ENCODE data around the gene C12orf56. TPM values are rescaled to one million over a fixed set of nuclear protein-coding genes. Genes with fewer than 3 reads are reported as not detected.
A peak's percentile ranks its signal among the peaks of the same experiment; 100 is the strongest.

Gene C12orf56
- polyA plus RNA-seq (2013, experiment 1 of 2) = not detected
- polyA plus RNA-seq (2013, experiment 2 of 2) = not detected

DNA sequence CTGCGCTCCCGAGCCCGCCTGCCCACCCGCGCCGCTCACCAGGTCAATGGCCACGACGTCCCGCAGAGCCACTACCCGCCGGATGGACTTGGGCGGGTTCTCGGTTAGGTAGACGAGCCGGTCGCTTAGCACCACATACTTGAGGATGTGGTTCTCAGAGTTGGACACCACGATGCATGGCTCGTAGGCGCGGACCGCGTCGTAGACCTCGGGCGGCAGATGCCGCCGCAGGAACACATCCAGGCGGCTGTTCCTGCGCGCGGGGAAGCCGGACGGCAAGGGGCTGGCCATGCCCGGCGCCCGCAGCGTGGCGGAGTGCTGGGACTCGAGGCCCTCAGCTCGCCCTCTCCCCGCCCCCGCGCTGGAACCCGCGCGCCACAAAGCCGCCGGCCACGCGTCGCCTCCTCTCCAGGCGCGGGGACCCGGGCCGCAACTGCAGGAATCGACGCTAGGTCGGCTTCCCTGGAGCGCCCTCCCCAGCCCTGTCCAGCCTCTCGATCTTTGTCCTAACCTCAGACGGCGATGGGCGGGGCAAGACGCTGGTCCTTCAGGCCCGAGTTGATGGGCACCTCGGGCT is at the start of gene C12orf56:
Gene C12orf56 (minus strand): TSS at position 484 of the 577 bp plus-strand sequence. CDS start 193 bp downstream, at position 291.
- Histone ChIP-seq H3K27me3 (ENCODE audit: control insufficient read depth in 1 of 2, insufficient read depth in 1 of 2, low read length in 2 of 2) (no peaks in the 10 kb centered on the region), H3K27ac (ENCODE audit: low read length, poor library complexity, severe bottlenecking) (no peak within 1 kb of the TSS), H3K79me1 (replicated peaks; ENCODE audit: low read length, poor library complexity, severe bottlenecking) (no peaks in the 10 kb centered on the region), H3K4me2 (ENCODE audit: low read length, poor library complexity, severe bottlenecking) (peak within 1 kb of the TSS; percentile 61), H4K8ac (ENCODE audit: low read length) (no peak within 1 kb of the TSS), H3K14ac (ENCODE audit: low read length in 2 of 2) (no peak within 1 kb of the TSS), H3K9me3 (ENCODE audit: control insufficient read depth, low read length) (no peaks in the 10 kb centered on the region), H3K4ac (ENCODE audit: low read depth in 1 of 2, low read length in 2 of 2) (no peak within 1 kb of the TSS), H2AK5ac (ENCODE audit: low read length, severe bottlenecking) (no peak within 1 kb of the TSS), H3K23ac (ENCODE audit: low read length in 2 of 2) (peak within 1 kb of the TSS in 1 of 2 experiments; percentile 49), H3K4me1 (ENCODE audit: control insufficient read depth, insufficient read depth, low read depth, low read length) (peaks cover 6% of the 10 kb centered on the region), H3K9ac (ENCODE audit: low read length) (peak within 1 kb of the TSS; percentile 69), H2BK12ac (ENCODE audit: low read length in 2 of 2) (no peak within 1 kb of the TSS), H3K36me3 (ENCODE audit: control insufficient read depth in 1 of 2, insufficient read depth in 2 of 2, low read depth in 1 of 2, low read length in 2 of 2) (no peaks in the 10 kb centered on the region), H3K4me3 (ENCODE audit: insufficient read depth in 1 of 2, low read depth in 1 of 2, low read length in 2 of 2) (peak within 1 kb of the TSS; percentile 43 to 78), H4K91ac (ENCODE audit: low read length) (no peak within 1 kb of the TSS), H2BK15ac (ENCODE audit: low read depth, poor library complexity, severe bottlenecking) (no peak within 1 kb of the TSS), H3K18ac (ENCODE audit: low read depth in 1 of 2, low read length in 2 of 2) (no peak within 1 kb of the TSS), H2AFZ (ENCODE audit: low read depth, low read length) (no peak within 1 kb of the TSS), H2BK120ac (ENCODE audit: low read depth, low read length) (no peak within 1 kb of the TSS), H2BK5ac (ENCODE audit: low read depth, low read length, poor library complexity, severe bottlenecking) (no peak within 1 kb of the TSS)
- DNase-seq = no peak
- 80% methylated on average over 66 of the region's 66 CpGs for WGBS

GRCh38 chr12:64440100-64440499 is 49.5 kb upstream of the C12orf56 start:
- H2BK15ac ChIP-seq (ENCODE audit: low read depth, poor library complexity, severe bottlenecking) = no peak overlapping the region
- H2BK5ac ChIP-seq (ENCODE audit: low read depth, low read length, poor library complexity, severe bottlenecking) = no peak overlapping the region
- H4K91ac ChIP-seq (ENCODE audit: low read length) = no peak overlapping the region
- H3K14ac ChIP-seq (ENCODE audit: low read length in 2 of 2) = no peak overlapping the region
- H3K4me1 ChIP-seq (ENCODE audit: control insufficient read depth, insufficient read depth, low read depth, low read length) = no peaks in the 10 kb centered on the region
- WGBS = 100% methylated on average over 1 of the region's 1 CpG
- H3K4ac ChIP-seq (ENCODE audit: low read depth in 1 of 2, low read length in 2 of 2) = no peak overlapping the region
- DNase-seq = no peak
- no peak overlapping the region for H2AFZ ChIP-seq (ENCODE audit: low read depth, low read length)
- H3K23ac ChIP-seq (ENCODE audit: low read length in 2 of 2) = no peak overlapping the region
- H3K9me3 ChIP-seq (ENCODE audit: control insufficient read depth, low read length) = no peaks in the 10 kb centered on the region
- no peak overlapping the region for H3K4me3 ChIP-seq (ENCODE audit: insufficient read depth in 1 of 2, low read depth in 1 of 2, low read length in 2 of 2)
- H4K8ac ChIP-seq (ENCODE audit: low read length) = no peak overlapping the region
- no peak overlapping the region for H2BK12ac ChIP-seq (ENCODE audit: low read length in 2 of 2)
- no peak overlapping the region for H3K18ac ChIP-seq (ENCODE audit: low read depth in 1 of 2, low read length in 2 of 2)
- peaks cover 28 to 96% of the 10 kb centered on the region in 2 experiments for H3K36me3 ChIP-seq (ENCODE audit: control insufficient read depth in 1 of 2, insufficient read depth in 2 of 2, low read depth in 1 of 2, low read length in 2 of 2)
- no peak overlapping the region for H2BK120ac ChIP-seq (ENCODE audit: low read depth, low read length)
- no peak overlapping the region for H3K27ac ChIP-seq (ENCODE audit: low read length, poor library complexity, severe bottlenecking)
- no peak overlapping the region for H3K4me2 ChIP-seq (ENCODE audit: low read length, poor library complexity, severe bottlenecking)
- no peak overlapping the region for H2AK5ac ChIP-seq (ENCODE audit: low read length, severe bottlenecking)
- H3K27me3 ChIP-seq (ENCODE audit: control insufficient read depth in 1 of 2, insufficient read depth in 1 of 2, low read length in 2 of 2) = no peaks in the 10 kb centered on the region
- no peak overlapping the region for H3K9ac ChIP-seq (ENCODE audit: low read length)
- H3K79me1 ChIP-seq (replicated peaks; ENCODE audit: low read length, poor library complexity, severe bottlenecking) = peaks cover 16% of the 10 kb centered on the region

DNA sequence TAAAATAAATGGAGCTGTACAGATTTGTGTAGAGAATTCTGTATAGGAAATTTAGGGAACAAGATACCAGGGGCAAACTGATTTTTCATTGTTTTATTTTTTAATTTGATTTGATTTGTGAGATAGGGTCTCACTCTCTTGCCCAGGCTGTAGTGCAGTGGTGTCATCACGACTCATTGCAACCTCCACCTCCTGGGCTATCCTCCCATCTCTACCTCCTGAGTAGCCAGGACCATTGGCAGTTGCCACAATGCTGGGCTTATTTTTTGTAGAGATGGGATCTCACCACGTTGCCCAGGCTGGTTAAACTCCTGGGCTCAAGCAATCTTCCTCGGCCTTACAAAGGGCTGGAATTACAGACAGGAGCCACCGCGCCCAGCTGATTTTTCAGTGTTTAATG is 43.4 kb upstream of the C12orf56 start:
- Histone ChIP-seq H2AK5ac (ENCODE audit: low read length, severe bottlenecking) (no peak overlapping the region), H2BK5ac (ENCODE audit: low read depth, low read length, poor library complexity, severe bottlenecking) (no peak overlapping the region), H2BK120ac (ENCODE audit: low read depth, low read length) (no peak overlapping the region), H3K4me1 (ENCODE audit: control insufficient read depth, insufficient read depth, low read depth, low read length) (peaks cover 3% of the 10 kb centered on the region), H2BK12ac (ENCODE audit: low read length in 2 of 2) (no peak overlapping the region), H3K4me2 (ENCODE audit: low read length, poor library complexity, severe bottlenecking) (no peak overlapping the region), H2BK15ac (ENCODE audit: low read depth, poor library complexity, severe bottlenecking) (no peak overlapping the region), H4K91ac (ENCODE audit: low read length) (no peak overlapping the region), H3K79me1 (replicated peaks; ENCODE audit: low read length, poor library complexity, severe bottlenecking) (peaks cover 8% of the 10 kb centered on the region), H3K18ac (ENCODE audit: low read depth in 1 of 2, low read length in 2 of 2) (no peak overlapping the region), H3K36me3 (ENCODE audit: control insufficient read depth in 1 of 2, insufficient read depth in 2 of 2, low read depth in 1 of 2, low read length in 2 of 2) (peaks cover 36 to 99% of the 10 kb centered on the region in 2 experiments), H3K27me3 (ENCODE audit: control insufficient read depth in 1 of 2, insufficient read depth in 1 of 2, low read length in 2 of 2) (no peaks in the 10 kb centered on the region), H3K9me3 (ENCODE audit: control insufficient read depth, low read length) (no peaks in the 10 kb centered on the region), H3K27ac (ENCODE audit: low read length, poor library complexity, severe bottlenecking) (no peak overlapping the region), H3K4ac (ENCODE audit: low read depth in 1 of 2, low read length in 2 of 2) (no peak overlapping the region), H3K23ac (ENCODE audit: low read length in 2 of 2) (no peak overlapping the region), H3K14ac (ENCODE audit: low read length in 2 of 2) (no peak overlapping the region), H3K4me3 (ENCODE audit: insufficient read depth in 1 of 2, low read depth in 1 of 2, low read length in 2 of 2) (no peak overlapping the region), H2AFZ (ENCODE audit: low read depth, low read length) (no peak overlapping the region), H3K9ac (ENCODE audit: low read length) (no peak overlapping the region), H4K8ac (ENCODE audit: low read length) (no peak overlapping the region)
- no peak for DNase-seq
- 83% methylated on average over 2 of the region's 5 CpGs for WGBS

DNA sequence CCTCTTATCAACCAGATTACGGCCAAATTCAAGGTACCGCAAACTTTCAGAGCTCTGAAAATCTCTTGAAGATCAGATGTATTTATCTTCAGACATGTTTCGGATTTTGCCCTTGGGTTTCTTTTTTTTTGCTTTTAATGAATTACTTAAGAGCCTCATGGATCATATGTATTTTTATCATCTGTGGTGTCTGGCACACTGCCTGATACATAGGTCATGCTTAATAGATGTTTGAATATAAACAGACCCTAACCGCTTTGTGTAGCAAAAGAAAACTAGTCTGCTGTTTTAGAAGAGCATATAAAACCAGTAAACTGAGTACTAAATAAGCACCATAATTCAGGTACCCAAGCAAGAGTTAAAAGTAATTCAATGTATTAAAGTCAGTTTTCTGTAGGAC is 41.2 kb upstream of the C12orf56 start:
- Histone ChIP-seq H3K18ac (ENCODE audit: low read depth in 1 of 2, low read length in 2 of 2) (no peak overlapping the region), H2BK12ac (ENCODE audit: low read length in 2 of 2) (no peak overlapping the region), H2AFZ (ENCODE audit: low read depth, low read length) (no peak overlapping the region), H3K36me3 (ENCODE audit: control insufficient read depth in 1 of 2, insufficient read depth in 2 of 2, low read depth in 1 of 2, low read length in 2 of 2) (peaks cover 41 to 99% of the 10 kb centered on the region in 2 experiments), H3K4me2 (ENCODE audit: low read length, poor library complexity, severe bottlenecking) (no peak overlapping the region), H3K9ac (ENCODE audit: low read length) (no peak overlapping the region), H2BK120ac (ENCODE audit: low read depth, low read length) (no peak overlapping the region), H2BK5ac (ENCODE audit: low read depth, low read length, poor library complexity, severe bottlenecking) (no peak overlapping the region), H3K4me3 (ENCODE audit: insufficient read depth in 1 of 2, low read depth in 1 of 2, low read length in 2 of 2) (no peak overlapping the region), H3K4ac (ENCODE audit: low read depth in 1 of 2, low read length in 2 of 2) (no peak overlapping the region), H4K8ac (ENCODE audit: low read length) (no peak overlapping the region), H3K79me1 (replicated peaks; ENCODE audit: low read length, poor library complexity, severe bottlenecking) (peaks cover 10% of the 10 kb centered on the region), H3K9me3 (ENCODE audit: control insufficient read depth, low read length) (no peaks in the 10 kb centered on the region), H2BK15ac (ENCODE audit: low read depth, poor library complexity, severe bottlenecking) (no peak overlapping the region), H4K91ac (ENCODE audit: low read length) (no peak overlapping the region), H3K27me3 (ENCODE audit: control insufficient read depth in 1 of 2, insufficient read depth in 1 of 2, low read length in 2 of 2) (no peaks in the 10 kb centered on the region), H2AK5ac (ENCODE audit: low read length, severe bottlenecking) (no peak overlapping the region), H3K14ac (ENCODE audit: low read length in 2 of 2) (no peak overlapping the region), H3K4me1 (ENCODE audit: control insufficient read depth, insufficient read depth, low read depth, low read length) (peaks cover 3% of the 10 kb centered on the region), H3K27ac (ENCODE audit: low read length, poor library complexity, severe bottlenecking) (no peak overlapping the region), H3K23ac (ENCODE audit: low read length in 2 of 2) (no peak overlapping the region)
- 100% methylated on average over 3 of the region's 4 CpGs for WGBS
- no peak for DNase-seq

All from mesenchymal stem cell (in vitro differentiated cells and primary cell).